Measurements from ENCODE around the gene USH2A. TPM values are rescaled to one million over a fixed set of nuclear protein-coding genes. Genes with fewer than 3 reads are reported as not detected.

Gene USH2A
- polyA plus RNA-seq, 2 of the 4 experiments (the other 2 are of a cell fraction), result not detected

DNA sequence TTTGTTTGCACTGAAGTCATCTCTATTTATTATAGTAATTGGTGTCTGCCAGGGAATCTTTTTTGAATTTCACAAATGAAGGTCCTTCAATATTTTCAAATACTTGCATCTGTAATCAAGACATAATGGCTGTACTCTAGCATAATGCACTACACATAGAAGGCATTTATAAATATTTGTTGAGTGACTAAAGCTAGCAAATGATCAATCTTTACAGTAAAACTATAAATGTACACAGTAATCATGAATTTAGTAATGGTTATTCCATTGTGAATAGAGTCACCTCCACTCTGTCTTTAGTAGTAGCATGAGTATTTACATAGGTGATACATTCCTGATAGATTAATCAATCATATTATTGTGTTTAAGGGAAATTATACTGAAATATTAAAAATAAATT lies 119.6 kb downstream of the USH2A start:
- ChIA-PET POLR2A (no interaction called here), CTCF (no interaction called here)
- DNase-seq (ENCODE audit: low read depth in 1 of 2, low spot score in 1 of 2) (no peak), ATAC-seq (no peak), FAIRE-seq (no peak)
- Histone ChIP-seq H3K4me1 (no peaks in the 10 kb centered on the region), H3K9me3 (no peaks in the 10 kb centered on the region), H3K4me2 (no peak overlapping the region), H3K4me3 (no peak overlapping the region), H3K27ac (no peak overlapping the region)
- TF ChIP-seq NFE2L2 (conservative IDR thresholded peaks at IDR 0.05; ENCODE audit: low read length) (no peak), ESRRA (IDR thresholded peaks at IDR 0.05; ENCODE audit: borderline replicate concordance, low read length) (no peak), CHD4 (IDR thresholded peaks at IDR 0.05; ENCODE audit: borderline replicate concordance) (no peak), KDM5A (IDR thresholded peaks at IDR 0.05) (no peak), TP53 (CRISPR knock-in tag; IDR thresholded peaks at IDR 0.05) (no peak), EHF (CRISPR knock-in tag; IDR thresholded peaks at IDR 0.05) (no peak), MAFK (IDR thresholded peaks at IDR 0.05; ENCODE audit: partially characterized antibody) (no peak), FOSB (CRISPR knock-in tag; IDR thresholded peaks at IDR 0.05) (no peak), BHLHE40 (IDR thresholded peaks at IDR 0.05; ENCODE audit: low read depth, low read length) (no peak), KDM1A (IDR thresholded peaks at IDR 0.05; ENCODE audit: low read depth) (no peak), TFCP2L1 (CRISPR knock-in tag; IDR thresholded peaks at IDR 0.05) (no peak)
- TF ChIP-seq, protein P1, sequence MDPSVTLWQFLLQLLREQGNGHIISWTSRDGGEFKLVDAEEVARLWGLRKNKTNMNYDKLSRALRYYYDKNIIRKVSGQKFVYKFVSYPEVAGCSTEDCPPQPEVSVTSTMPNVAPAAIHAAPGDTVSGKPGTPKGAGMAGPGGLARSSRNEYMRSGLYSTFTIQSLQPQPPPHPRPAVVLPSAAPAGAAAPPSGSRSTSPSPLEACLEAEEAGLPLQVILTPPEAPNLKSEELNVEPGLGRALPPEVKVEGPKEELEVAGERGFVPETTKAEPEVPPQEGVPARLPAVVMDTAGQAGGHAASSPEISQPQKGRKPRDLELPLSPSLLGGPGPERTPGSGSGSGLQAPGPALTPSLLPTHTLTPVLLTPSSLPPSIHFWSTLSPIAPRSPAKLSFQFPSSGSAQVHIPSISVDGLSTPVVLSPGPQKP (IDR thresholded peaks at IDR 0.05; ENCODE audit: low read depth, low read length), result no peak

DNA sequence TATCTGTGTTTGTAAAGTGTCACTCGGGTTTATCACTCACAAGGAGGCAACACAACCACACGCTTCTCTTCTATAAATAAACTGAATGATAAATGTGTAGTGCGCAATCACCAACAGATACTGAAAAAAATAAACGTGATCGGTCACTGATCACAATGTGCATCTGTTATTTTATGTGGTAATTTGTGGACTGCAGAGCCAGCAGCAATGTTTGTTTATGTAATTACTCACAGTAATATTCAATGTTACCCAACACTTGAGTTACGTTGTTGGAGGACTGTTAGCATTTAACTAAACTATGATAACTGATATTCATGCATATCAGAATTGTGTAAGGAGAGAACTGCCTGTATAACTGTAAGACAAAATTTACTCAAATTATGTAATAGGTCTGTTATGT lies 129.6 kb downstream of the USH2A start:
- no peak for FAIRE-seq
- H3K9me3 ChIP-seq, result no peaks in the 10 kb centered on the region
- no peak for DNase-seq (ENCODE audit: low read depth in 1 of 2, low spot score in 1 of 2)
- H3K4me2 ChIP-seq, result no peak overlapping the region
- ChIA-PET CTCF (no interaction called here), POLR2A (no interaction called here)
- 21% methylated on average over 6 of the region's 6 CpGs for WGBS (ENCODE audit: missing lambda C conversion rate)
- ATAC-seq, result no peak
- no peak overlapping the region for H3K27ac ChIP-seq
- H3K4me1 ChIP-seq, result no peaks in the 10 kb centered on the region
- no peak overlapping the region for H3K4me3 ChIP-seq
- TF ChIP-seq, protein P2, sequence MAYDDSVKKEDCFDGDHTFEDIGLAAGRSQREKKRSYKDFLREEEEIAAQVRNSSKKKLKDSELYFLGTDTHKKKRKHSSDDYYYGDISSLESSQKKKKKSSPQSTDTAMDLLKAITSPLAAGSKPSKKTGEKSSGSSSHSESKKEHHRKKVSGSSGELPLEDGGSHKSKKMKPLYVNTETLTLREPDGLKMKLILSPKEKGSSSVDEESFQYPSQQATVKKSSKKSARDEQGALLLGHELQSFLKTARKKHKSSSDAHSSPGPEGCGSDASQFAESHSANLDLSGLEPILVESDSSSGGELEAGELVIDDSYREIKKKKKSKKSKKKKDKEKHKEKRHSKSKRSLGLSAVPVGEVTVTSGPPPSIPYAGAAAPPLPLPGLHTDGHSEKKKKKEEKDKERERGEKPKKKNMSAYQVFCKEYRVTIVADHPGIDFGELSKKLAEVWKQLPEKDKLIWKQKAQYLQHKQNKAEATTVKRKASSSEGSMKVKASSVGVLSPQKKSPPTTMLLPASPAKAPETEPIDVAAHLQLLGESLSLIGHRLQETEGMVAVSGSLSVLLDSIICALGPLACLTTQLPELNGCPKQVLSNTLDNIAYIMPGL (CRISPR knock-in tag; IDR thresholded peaks at IDR 0.05; ENCODE audit: borderline replicate concordance), result no peak
- no peak for TF ChIP-seq CHD4 (IDR thresholded peaks at IDR 0.05; ENCODE audit: borderline replicate concordance)
- TF ChIP-seq, protein P3, sequence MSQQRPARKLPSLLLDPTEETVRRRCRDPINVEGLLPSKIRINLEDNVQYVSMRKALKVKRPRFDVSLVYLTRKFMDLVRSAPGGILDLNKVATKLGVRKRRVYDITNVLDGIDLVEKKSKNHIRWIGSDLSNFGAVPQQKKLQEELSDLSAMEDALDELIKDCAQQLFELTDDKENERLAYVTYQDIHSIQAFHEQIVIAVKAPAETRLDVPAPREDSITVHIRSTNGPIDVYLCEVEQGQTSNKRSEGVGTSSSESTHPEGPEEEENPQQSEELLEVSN (IDR thresholded peaks at IDR 0.05; ENCODE audit: borderline replicate concordance, low read depth), result no peak
- no peak for TF ChIP-seq ESRRA (IDR thresholded peaks at IDR 0.05; ENCODE audit: borderline replicate concordance, low read length)
- no peak for TF ChIP-seq RNF2 (IDR thresholded peaks at IDR 0.05; ENCODE audit: borderline replicate concordance, low read depth)
- no peak for TF ChIP-seq POLR2AphosphoS2 (conservative IDR thresholded peaks at IDR 0.05; ENCODE audit: low read length)
- TF ChIP-seq RARB (CRISPR knock-in tag; IDR thresholded peaks at IDR 0.05), result no peak
- TF ChIP-seq RCOR1 (IDR thresholded peaks at IDR 0.05; ENCODE audit: low read depth, low read length), result no peak

DNA sequence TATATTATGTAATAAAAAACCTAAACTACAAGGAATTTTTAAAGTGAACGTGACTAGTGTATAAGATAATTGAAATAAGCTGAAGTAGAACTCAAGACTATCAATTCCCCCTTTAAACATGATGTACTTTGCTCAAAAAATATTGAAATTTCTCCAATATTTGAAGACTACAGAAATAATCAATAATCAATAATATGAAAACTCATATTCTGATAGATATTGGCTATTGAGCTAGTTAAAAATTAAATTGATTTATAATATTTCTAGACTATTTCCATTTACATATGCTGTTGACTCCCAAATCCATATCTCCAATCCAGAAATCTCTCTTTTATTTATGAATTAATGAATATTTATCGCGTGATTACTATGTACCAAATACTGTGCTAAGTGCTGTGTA lies 133.2 kb downstream of the USH2A start:
- ChIA-PET POLR2A (no interaction called here), CTCF (interaction anchor here (1.5 kb wide), 1 partner anchor 17 kb away, joined by 3 read pairs; no protein-coding TSS in a partner anchor)
- TF ChIP-seq, protein P4, sequence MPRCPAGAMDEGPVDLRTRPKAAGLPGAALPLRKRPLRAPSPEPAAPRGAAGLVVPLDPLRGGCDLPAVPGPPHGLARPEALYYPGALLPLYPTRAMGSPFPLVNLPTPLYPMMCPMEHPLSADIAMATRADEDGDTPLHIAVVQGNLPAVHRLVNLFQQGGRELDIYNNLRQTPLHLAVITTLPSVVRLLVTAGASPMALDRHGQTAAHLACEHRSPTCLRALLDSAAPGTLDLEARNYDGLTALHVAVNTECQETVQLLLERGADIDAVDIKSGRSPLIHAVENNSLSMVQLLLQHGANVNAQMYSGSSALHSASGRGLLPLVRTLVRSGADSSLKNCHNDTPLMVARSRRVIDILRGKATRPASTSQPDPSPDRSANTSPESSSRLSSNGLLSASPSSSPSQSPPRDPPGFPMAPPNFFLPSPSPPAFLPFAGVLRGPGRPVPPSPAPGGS (IDR thresholded peaks at IDR 0.05), result no peak
- TF ChIP-seq CBX2 (IDR thresholded peaks at IDR 0.05; ENCODE audit: borderline replicate concordance, low read depth), result no peak
- TF ChIP-seq HOXA7 (CRISPR knock-in tag; IDR thresholded peaks at IDR 0.05), result no peak
- TF ChIP-seq, protein P3 (IDR thresholded peaks at IDR 0.05; ENCODE audit: borderline replicate concordance, low read depth), result no peak
- ATAC-seq (no peak), FAIRE-seq (no peak), DNase-seq (ENCODE audit: low read depth in 1 of 2, low spot score in 1 of 2) (no peak)
- Histone ChIP-seq H3K4me1 (no peaks in the 10 kb centered on the region), H3K4me2 (no peak overlapping the region), H3K4me3 (no peak overlapping the region), H3K27ac (no peak overlapping the region), H3K9me3 (no peaks in the 10 kb centered on the region)
- WGBS (ENCODE audit: missing lambda C conversion rate), result 1% methylated on average over 3 of the region's 3 CpGs
